IMR-90 (cell line): ENCODE results near the gene ZNF213.

Source experiments
- CEBPB ChIP-seq: IDR thresholded peaks from 2 replicates; pipeline ENCODE4 v1.6.1; 2012; ENCODE audit warnings: low read depth, low read length, improper control_type of control experiment
- FOS ChIP-seq: fragments of 150-350 bp; IDR thresholded peaks from 2 replicates; pipeline ENCODE4 v1.6.1; 2016; ENCODE audit warnings: low read depth, low read length
- MAZ ChIP-seq: IDR thresholded peaks from 2 replicates; pipeline ENCODE4 v1.6.1; 2012; ENCODE audit warnings: low read depth, mild to moderate bottlenecking, low read length, improper control_type of control experiment, moderate library complexity, borderline replicate concordance
- MXI1 ChIP-seq: IDR thresholded peaks from 2 replicates; pipeline ENCODE4 v1.6.1; 2012; ENCODE audit warnings: low read depth, mild to moderate bottlenecking, low read length, moderate library complexity, borderline replicate concordance
- POLR2A ChIP-seq: IDR thresholded peaks from 2 replicates; pipeline ENCODE4 v1.6.1; 2012; ENCODE audit warnings: mild to moderate bottlenecking, low read depth, low read length
- RAD21 ChIP-seq: IDR thresholded peaks from 2 replicates; pipeline ENCODE4 v1.6.1; 2012; ENCODE audit warnings: low read length, improper control_type of control experiment
- RFX5 ChIP-seq: IDR thresholded peaks from 2 replicates; pipeline ENCODE4 v1.8.0; 2012; ENCODE audit warnings: low read depth, mild to moderate bottlenecking, low read length, moderate library complexity
- SMC3 ChIP-seq: fragments of 150-350 bp; IDR thresholded peaks from 2 replicates; pipeline ENCODE4 v1.6.1; 2016; ENCODE audit warnings: low read depth, mild to moderate bottlenecking, antibody characterized with exemption, low read length, moderate library complexity
- TF ChIP-seq, protein P1 (sequence below): conservative IDR thresholded peaks from 2 replicates; pipeline ENCODE4 v1.5.1; 2012; ENCODE audit warnings: mild to moderate bottlenecking, low read depth, low read length, improper control_type of control experiment
- TF ChIP-seq, protein P2 (sequence below): fragments of 150-350 bp; IDR thresholded peaks from 2 replicates; pipeline ENCODE4 v1.6.1; 2016; ENCODE audit warnings: low read depth, mild to moderate bottlenecking, low read length, moderate library complexity, borderline replicate concordance
- TF ChIP-seq, protein P3 (sequence below): fragments of 150-350 bp; IDR thresholded peaks from 2 replicates; pipeline ENCODE4 v1.6.1; 2017; ENCODE audit warnings: mild to moderate bottlenecking, antibody characterized with exemption, low read length, low read depth

GRCh38 chr16:3179651-3180050 is 44.8 kb downstream of the ZNF213 start:
- TF ChIP-seq RFX5 (no peak), MAZ (no peak), RAD21 (no peak), MXI1 (no peak), FOS (no peak), POLR2A (no peak), SMC3 (no peak), CEBPB (no peak)
- TF ChIP-seq, protein P1, sequence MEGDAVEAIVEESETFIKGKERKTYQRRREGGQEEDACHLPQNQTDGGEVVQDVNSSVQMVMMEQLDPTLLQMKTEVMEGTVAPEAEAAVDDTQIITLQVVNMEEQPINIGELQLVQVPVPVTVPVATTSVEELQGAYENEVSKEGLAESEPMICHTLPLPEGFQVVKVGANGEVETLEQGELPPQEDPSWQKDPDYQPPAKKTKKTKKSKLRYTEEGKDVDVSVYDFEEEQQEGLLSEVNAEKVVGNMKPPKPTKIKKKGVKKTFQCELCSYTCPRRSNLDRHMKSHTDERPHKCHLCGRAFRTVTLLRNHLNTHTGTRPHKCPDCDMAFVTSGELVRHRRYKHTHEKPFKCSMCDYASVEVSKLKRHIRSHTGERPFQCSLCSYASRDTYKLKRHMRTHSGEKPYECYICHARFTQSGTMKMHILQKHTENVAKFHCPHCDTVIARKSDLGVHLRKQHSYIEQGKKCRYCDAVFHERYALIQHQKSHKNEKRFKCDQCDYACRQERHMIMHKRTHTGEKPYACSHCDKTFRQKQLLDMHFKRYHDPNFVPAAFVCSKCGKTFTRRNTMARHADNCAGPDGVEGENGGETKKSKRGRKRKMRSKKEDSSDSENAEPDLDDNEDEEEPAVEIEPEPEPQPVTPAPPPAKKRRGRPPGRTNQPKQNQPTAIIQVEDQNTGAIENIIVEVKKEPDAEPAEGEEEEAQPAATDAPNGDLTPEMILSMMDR, result no peak
- TF ChIP-seq, protein P2, sequence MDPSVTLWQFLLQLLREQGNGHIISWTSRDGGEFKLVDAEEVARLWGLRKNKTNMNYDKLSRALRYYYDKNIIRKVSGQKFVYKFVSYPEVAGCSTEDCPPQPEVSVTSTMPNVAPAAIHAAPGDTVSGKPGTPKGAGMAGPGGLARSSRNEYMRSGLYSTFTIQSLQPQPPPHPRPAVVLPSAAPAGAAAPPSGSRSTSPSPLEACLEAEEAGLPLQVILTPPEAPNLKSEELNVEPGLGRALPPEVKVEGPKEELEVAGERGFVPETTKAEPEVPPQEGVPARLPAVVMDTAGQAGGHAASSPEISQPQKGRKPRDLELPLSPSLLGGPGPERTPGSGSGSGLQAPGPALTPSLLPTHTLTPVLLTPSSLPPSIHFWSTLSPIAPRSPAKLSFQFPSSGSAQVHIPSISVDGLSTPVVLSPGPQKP, result no peak
- TF ChIP-seq, protein P3, sequence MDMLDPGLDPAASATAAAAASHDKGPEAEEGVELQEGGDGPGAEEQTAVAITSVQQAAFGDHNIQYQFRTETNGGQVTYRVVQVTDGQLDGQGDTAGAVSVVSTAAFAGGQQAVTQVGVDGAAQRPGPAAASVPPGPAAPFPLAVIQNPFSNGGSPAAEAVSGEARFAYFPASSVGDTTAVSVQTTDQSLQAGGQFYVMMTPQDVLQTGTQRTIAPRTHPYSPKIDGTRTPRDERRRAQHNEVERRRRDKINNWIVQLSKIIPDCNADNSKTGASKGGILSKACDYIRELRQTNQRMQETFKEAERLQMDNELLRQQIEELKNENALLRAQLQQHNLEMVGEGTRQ, result no peak
